Hepatocyte (in vitro differentiated cells): ENCODE data around the gene CNTNAP2. TPM values are rescaled to one million over a fixed set of nuclear protein-coding genes. Genes with fewer than 3 reads are reported as not detected.

Experiments used
- DNase-seq: peaks from one replicate; pipeline ENCODE4 v3.0.0-alpha.2; 2016; ENCODE audit warnings: low spot score
- H2AFZ ChIP-seq: fragments of 200-600 bp; sonication (generic); 2 replicates; pipeline ENCODE4 v1.6.0; 2016; ENCODE audit warnings: antibody characterized with exemption, mild to moderate bottlenecking
- H3K27ac ChIP-seq: fragments of 200-600 bp; sonication (generic); 2 replicates; pipeline ENCODE4 v1.5.1; 2016; ENCODE audit warnings: mild to moderate bottlenecking
- H3K27me3 ChIP-seq: fragments of 200-600 bp; sonication (generic); 2 replicates; pipeline ENCODE4 v1.6.1; 2016
- H3K36me3 ChIP-seq: fragments of 200-600 bp; sonication (generic); replicated peaks from 2 replicates; pipeline ENCODE4 v1.5.1; 2016; ENCODE audit warnings: low read depth; ENCODE audit not compliant: insufficient read depth
- H3K4me1 ChIP-seq: fragments of 200-600 bp; sonication (generic); 2 replicates; pipeline ENCODE4 v1.5.1; 2016; ENCODE audit warnings: mild to moderate bottlenecking, moderate library complexity; ENCODE audit not compliant: insufficient read depth
- H3K4me2 ChIP-seq: fragments of 200-600 bp; sonication (generic); 2 replicates; pipeline ENCODE4 v1.6.0; 2016
- H3K4me3 ChIP-seq: fragments of 200-600 bp; sonication (generic); 2 replicates; pipeline ENCODE4 v1.5.1; 2016; ENCODE audit warnings: mild to moderate bottlenecking
- H3K79me2 ChIP-seq: fragments of 200-600 bp; sonication (generic); 2 replicates; pipeline ENCODE4 v1.6.0; 2017; ENCODE audit warnings: mild to moderate bottlenecking
- H3K9me2 ChIP-seq: fragments of 200-600 bp; sonication (generic); replicated peaks from 2 replicates; pipeline ENCODE4 v1.6.0; 2017; ENCODE audit warnings: mild to moderate bottlenecking; ENCODE audit not compliant: insufficient read depth
- H3K9me3 ChIP-seq: fragments of 200-600 bp; sonication (generic); 2 replicates; pipeline ENCODE4 v1.5.1; 2016; ENCODE audit warnings: low read depth, mild to moderate bottlenecking
- H4K20me1 ChIP-seq: fragments of 200-600 bp; sonication (generic); 2 replicates; pipeline ENCODE4 v1.6.0; 2016; ENCODE audit warnings: mild to moderate bottlenecking; ENCODE audit not compliant: insufficient read depth, poor library complexity, severe bottlenecking
- EZH2 ChIP-seq: fragments of 200-600 bp; sonication (generic); IDR thresholded peaks from 2 replicates; pipeline ENCODE4 v1.6.1; 2016; ENCODE audit warnings: antibody characterized with exemption, mild to moderate bottlenecking, borderline replicate concordance
- EZH2phosphoT487 ChIP-seq: fragments of 200-600 bp; sonication (generic); IDR thresholded peaks from one replicate; pipeline ENCODE4 v1.6.1; 2018; ENCODE audit warnings: antibody characterized with exemption, mild to moderate bottlenecking, low read depth, moderate library complexity; ENCODE audit not compliant: unreplicated experiment, severe bottlenecking
- WGBS: methylation state at CpG from one replicate; pipeline ENCODE4 v1.1.6; 2016; ENCODE audit warnings: low lambda C conversion rate; ENCODE audit errors: missing lambda C conversion rate; 5-methylcytosine and 5-hydroxymethylcytosine counted together
- polyA plus RNA-seq: library from polyadenylated mRNA; unstranded; fragments of >200 nt; fragmentation: Nextera tagmentation; extraction: Ambion mirVana; gene quantifications from 2 replicates; pipeline ENCODE4 v1.2.1, GENCODE V29; 2016
- total RNA-seq: library from RNA; depleted of rRNA; stranded (reverse); fragments of >200 nt; gene quantifications from 2 replicates; pipeline ENCODE4 v1.2.3, GENCODE V29; 2014
- TF ChIP-seq, protein P1 (sequence below): fragments of 200-600 bp; sonication (generic); IDR thresholded peaks from 2 replicates; pipeline ENCODE4 v1.5.1; 2016; ENCODE audit warnings: antibody characterized with exemption, mild to moderate bottlenecking; ENCODE audit not compliant: poor library complexity

CNTNAP2 gene
- total and polyA plus RNA-seq, 2 experiments from 2014 or later: 7.5 to 14.7 TPM

DNA sequence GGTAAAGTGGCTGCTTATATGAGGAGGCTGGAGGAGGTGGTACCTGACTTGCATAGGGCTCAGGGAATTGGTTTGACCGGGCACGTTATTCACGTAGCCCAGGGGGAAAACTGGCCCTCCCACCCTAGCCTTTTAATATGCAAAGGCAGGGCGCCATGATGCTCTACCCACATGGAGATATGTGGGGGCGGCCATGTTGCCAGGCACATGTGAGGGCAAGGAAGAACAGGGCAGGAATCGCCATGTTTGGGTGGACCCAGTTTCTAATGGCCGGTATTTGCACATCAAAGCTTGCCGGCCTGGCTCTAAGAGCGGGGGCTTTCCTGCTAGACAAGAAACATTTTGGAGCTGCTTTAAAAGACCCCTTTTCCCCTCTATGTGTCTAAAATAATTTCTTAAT, 1524.2 kb downstream of the CNTNAP2 start:
- TF ChIP-seq EZH2 (no peak), EZH2phosphoT487 (no peak)
- TF ChIP-seq, protein P1, sequence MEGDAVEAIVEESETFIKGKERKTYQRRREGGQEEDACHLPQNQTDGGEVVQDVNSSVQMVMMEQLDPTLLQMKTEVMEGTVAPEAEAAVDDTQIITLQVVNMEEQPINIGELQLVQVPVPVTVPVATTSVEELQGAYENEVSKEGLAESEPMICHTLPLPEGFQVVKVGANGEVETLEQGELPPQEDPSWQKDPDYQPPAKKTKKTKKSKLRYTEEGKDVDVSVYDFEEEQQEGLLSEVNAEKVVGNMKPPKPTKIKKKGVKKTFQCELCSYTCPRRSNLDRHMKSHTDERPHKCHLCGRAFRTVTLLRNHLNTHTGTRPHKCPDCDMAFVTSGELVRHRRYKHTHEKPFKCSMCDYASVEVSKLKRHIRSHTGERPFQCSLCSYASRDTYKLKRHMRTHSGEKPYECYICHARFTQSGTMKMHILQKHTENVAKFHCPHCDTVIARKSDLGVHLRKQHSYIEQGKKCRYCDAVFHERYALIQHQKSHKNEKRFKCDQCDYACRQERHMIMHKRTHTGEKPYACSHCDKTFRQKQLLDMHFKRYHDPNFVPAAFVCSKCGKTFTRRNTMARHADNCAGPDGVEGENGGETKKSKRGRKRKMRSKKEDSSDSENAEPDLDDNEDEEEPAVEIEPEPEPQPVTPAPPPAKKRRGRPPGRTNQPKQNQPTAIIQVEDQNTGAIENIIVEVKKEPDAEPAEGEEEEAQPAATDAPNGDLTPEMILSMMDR: no peak
- 81% methylated on average over 9 of the region's 9 CpGs for WGBS
- Histone ChIP-seq H2AFZ (no peak overlapping the region), H3K27ac (no peak overlapping the region), H3K4me1 (no peaks in the 10 kb centered on the region), H3K9me3 (no peaks in the 10 kb centered on the region), H3K4me2 (no peak overlapping the region), H3K36me3 (no peaks in the 10 kb centered on the region), H4K20me1 (no peaks in the 10 kb centered on the region), H3K9me2 (no peaks in the 10 kb centered on the region), H3K79me2 (no peaks in the 10 kb centered on the region), H3K4me3 (no peak overlapping the region), H3K27me3 (no peaks in the 10 kb centered on the region)
- no peak for DNase-seq

DNA sequence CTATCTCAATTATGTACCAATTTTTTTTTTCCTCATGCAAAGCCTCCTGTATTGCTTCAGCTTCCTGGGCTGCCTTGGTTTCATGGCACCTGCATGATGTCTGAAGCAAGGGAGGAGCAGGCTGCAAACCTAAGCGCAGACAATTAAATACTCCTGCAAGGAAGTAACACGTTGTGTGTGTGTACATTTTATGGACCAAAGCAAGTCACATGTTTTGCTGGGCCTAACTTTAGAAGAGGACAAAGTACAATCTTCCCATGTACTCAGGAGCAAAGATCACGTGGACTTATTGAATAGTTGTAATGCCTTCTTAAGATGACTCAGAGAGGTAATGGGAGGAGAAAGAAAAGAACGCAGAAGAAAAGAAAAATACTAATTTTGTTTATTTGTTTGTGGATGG, 1530.0 kb downstream of the CNTNAP2 start:
- TF ChIP-seq EZH2 (no peak), EZH2phosphoT487 (no peak)
- TF ChIP-seq, protein P1: no peak
- peak; percentile 63 for DNase-seq
- H3K36me3 ChIP-seq: no peaks in the 10 kb centered on the region
- H3K4me2 ChIP-seq: no peak overlapping the region
- no peaks in the 10 kb centered on the region for H4K20me1 ChIP-seq
- H3K79me2 ChIP-seq: no peaks in the 10 kb centered on the region
- no peaks in the 10 kb centered on the region for H3K27me3 ChIP-seq
- H2AFZ ChIP-seq: no peak overlapping the region
- H3K27ac ChIP-seq: no peak overlapping the region
- no peak overlapping the region for H3K4me3 ChIP-seq
- WGBS: 60% methylated on average over 4 of the region's 4 CpGs
- H3K9me2 ChIP-seq: no peaks in the 10 kb centered on the region
- no peaks in the 10 kb centered on the region for H3K4me1 ChIP-seq
- no peaks in the 10 kb centered on the region for H3K9me3 ChIP-seq

DNA sequence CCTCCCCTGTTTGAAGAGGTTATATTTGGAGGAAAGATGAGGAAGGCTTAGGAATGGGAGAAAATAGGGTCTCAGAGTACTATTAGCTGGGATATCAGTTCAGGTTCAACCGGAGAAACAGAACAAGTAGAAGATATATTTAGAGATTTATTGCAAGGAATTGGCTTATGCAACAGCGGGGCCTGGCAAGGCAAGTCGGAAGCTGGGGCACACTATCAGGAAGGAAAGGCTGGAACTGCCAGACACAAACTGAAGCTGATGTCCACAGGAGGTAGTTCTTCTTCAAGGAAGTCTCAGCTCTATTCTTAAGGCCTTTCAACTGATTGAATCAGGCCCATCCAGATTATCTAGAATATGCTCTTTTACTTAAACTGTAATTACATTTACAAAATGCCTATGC, 1534.4 kb downstream of the CNTNAP2 start:
- no peaks in the 10 kb centered on the region for H3K79me2 ChIP-seq
- H3K27me3 ChIP-seq: no peaks in the 10 kb centered on the region
- H3K4me1 ChIP-seq: no peaks in the 10 kb centered on the region
- DNase-seq: no peak
- H3K36me3 ChIP-seq: no peaks in the 10 kb centered on the region
- no peak overlapping the region for H3K4me2 ChIP-seq
- 84% methylated on average over 3 of the region's 3 CpGs for WGBS
- no peaks in the 10 kb centered on the region for H3K9me3 ChIP-seq
- no peak overlapping the region for H3K4me3 ChIP-seq
- no peaks in the 10 kb centered on the region for H3K9me2 ChIP-seq
- H2AFZ ChIP-seq: no peak overlapping the region
- H4K20me1 ChIP-seq: no peaks in the 10 kb centered on the region
- H3K27ac ChIP-seq: no peak overlapping the region
- TF ChIP-seq EZH2phosphoT487 (no peak), EZH2 (no peak)
- TF ChIP-seq, protein P1: no peak

DNA sequence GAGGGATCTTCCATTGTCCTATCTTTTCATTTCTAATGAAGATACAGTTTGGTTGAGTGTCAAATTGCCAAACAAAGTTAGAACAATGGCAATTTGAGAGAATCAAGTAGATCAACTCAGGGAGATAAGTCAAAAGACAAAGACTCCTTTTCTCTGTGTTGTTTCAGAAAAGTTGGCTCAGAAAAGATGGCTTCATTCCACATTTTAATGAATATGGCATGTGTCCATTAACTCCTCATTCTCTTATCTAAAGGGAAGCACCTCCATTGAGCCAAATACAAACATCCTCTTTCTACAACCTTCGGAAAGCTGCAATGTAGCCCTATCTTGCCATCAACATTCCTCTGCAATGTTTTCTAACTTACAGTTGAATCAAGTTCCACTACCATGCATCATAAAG, 1535.0 kb downstream of the CNTNAP2 start:
- Histone ChIP-seq H4K20me1 (no peaks in the 10 kb centered on the region), H3K4me2 (no peak overlapping the region), H3K4me3 (no peak overlapping the region), H3K79me2 (no peaks in the 10 kb centered on the region), H3K9me2 (no peaks in the 10 kb centered on the region), H3K4me1 (no peaks in the 10 kb centered on the region), H3K36me3 (no peaks in the 10 kb centered on the region), H3K27me3 (no peaks in the 10 kb centered on the region), H2AFZ (no peak overlapping the region), H3K27ac (no peak overlapping the region), H3K9me3 (no peaks in the 10 kb centered on the region)
- TF ChIP-seq, protein P1: no peak
- no peak for TF ChIP-seq EZH2phosphoT487
- WGBS: 43% methylated on average over 1 of the region's 1 CpG
- DNase-seq: no peak
